Suprapubic skin (tissue), 4 donors: Measurements from ENCODE around the gene GLRX2.

ENCODE experiments used
- CTCF ChIP-seq, 2 donors: fragments of 200-600 bp in 1 of 2; fragments of 450-650 bp in 1 of 2; sonication (generic) in 1 of 2; IDR thresholded peaks; one replicate each; pipeline ENCODE4 v1.5.1; 2016 to 2019; ENCODE audit warnings: antibody characterized with exemption in 2 of 2, mild to moderate bottlenecking in 1 of 2, moderate library complexity in 1 of 2
- EP300 ChIP-seq: sonication (generic); formaldehyde crosslinking; IDR thresholded peaks from one replicate; pipeline ENCODE4 v1.6.1; 2017; ENCODE audit warnings: antibody characterized with exemption
- POLR2AphosphoS5 ChIP-seq, 3 donors: sonication (generic); formaldehyde crosslinking; IDR thresholded peaks; one replicate each; pipeline ENCODE4 v1.6.1; 2017; ENCODE audit warnings: antibody characterized with exemption in 3 of 3

GRCh38 chr1:193113992-193114332, 8.7 kb upstream of the GLRX2 start:
- no peak for TF ChIP-seq POLR2AphosphoS5 (IDR thresholded peaks at IDR 0.05)
- TF ChIP-seq CTCF (IDR thresholded peaks at IDR 0.05), result no peak
- no peak for TF ChIP-seq EP300
